Natural killer cell (primary cell): ENCODE results near the gene S100A7A. TPM values are rescaled to one million over a fixed set of nuclear protein-coding genes. Genes with fewer than 3 reads are reported as not detected.

Experiments used
- ATAC-seq, 3 donors: fragments of 150-1000 bp in 2 of 3; fragments of 200-7000 bp in 1 of 3; cut with Tn5 transposase; 1 replicate in 1 of 3; 2 replicates in 2 of 3; pipeline ENCODE4 v1.10.0; 2021; ENCODE audit warnings: mild to moderate bottlenecking in 2 of 3, moderate library complexity in 2 of 3
- DNase-seq, 2 donors: peaks; one replicate each; pipeline versions ENCODE4 v3.0.0 to v3.0.0-alpha.2; 2013 to 2021; ENCODE audit warnings: mixed read lengths in 1 of 2
- H3K27ac ChIP-seq: one replicate; pipeline ENCODE4 v1.5.1; 2013; ENCODE audit warnings: mild to moderate bottlenecking, low read length
- H3K27me3 ChIP-seq: one replicate; pipeline ENCODE4 v1.6.1; 2013; ENCODE audit warnings: low read length; ENCODE audit not compliant: control insufficient read depth, insufficient read depth
- H3K36me3 ChIP-seq: one replicate; pipeline ENCODE4 v1.6.1; 2013; ENCODE audit warnings: low read length; ENCODE audit not compliant: control insufficient read depth, insufficient read depth
- H3K4me1 ChIP-seq: one replicate; pipeline ENCODE4 v1.6.1; 2013; ENCODE audit warnings: low read length; ENCODE audit not compliant: control insufficient read depth, insufficient read depth
- H3K4me3 ChIP-seq: one replicate; pipeline ENCODE4 v1.5.1; 2013; ENCODE audit warnings: low read length
- H3K9me3 ChIP-seq: one replicate; pipeline ENCODE4 v1.6.1; 2013; ENCODE audit warnings: low read length; ENCODE audit not compliant: control insufficient read depth, insufficient read depth
- H3K27ac Mint-ChIP-seq, 2 donors: one replicate each; pipeline ENCODE4 v1.8.0; 2022; ENCODE audit warnings: mild to moderate bottlenecking in 2 of 2, mixed read lengths in 2 of 2, moderate library complexity in 1 of 2
- H3K27me3 Mint-ChIP-seq, 2 donors: one replicate each; pipeline ENCODE4 v1.8.0; 2022; ENCODE audit warnings: low read depth in 2 of 2, mixed read lengths in 2 of 2
- H3K36me3 Mint-ChIP-seq: one replicate; pipeline ENCODE4 v1.8.0; 2022; ENCODE audit warnings: mixed read lengths
- H3K4me1 Mint-ChIP-seq, 2 donors: one replicate each; pipeline ENCODE4 v1.8.0; 2022; ENCODE audit warnings: mixed read lengths in 2 of 2
- H3K4me3 Mint-ChIP-seq: one replicate; pipeline ENCODE4 v1.8.0; 2022; ENCODE audit warnings: mild to moderate bottlenecking, moderate library complexity, mixed read lengths
- H3K9me3 Mint-ChIP-seq, 2 donors: one replicate each; pipeline ENCODE4 v1.8.0; 2022; ENCODE audit warnings: mixed read lengths in 2 of 2
- CTCF ChIP-seq: fragments of 200-600 bp; IDR thresholded peaks from one replicate; pipeline ENCODE4 v1.8.0; 2022; ENCODE audit warnings: antibody characterized with exemption
- WGBS: methylation state at CpG from one replicate; pipeline ENCODE4 v1.1.7; 2013; ENCODE audit warnings: missing lambda C conversion rate; ENCODE audit not compliant: insufficient coverage; 5-methylcytosine and 5-hydroxymethylcytosine counted together
- intact Hi-C: fragments of 100-400 bp; cut with micrococcal nuclease; formaldehyde crosslinking; loops from one replicate; pipeline ENCODE4 v1.14.2; 2022
- total RNA-seq, 4 donors: library from RNA; stranded (reverse); fragments of 120-200 nt in 1 of 4; gene quantifications; one replicate each; pipeline versions ENCODE4 v1.2.3 to v1.2.4, GENCODE V29; 2013 to 2022

The S100A7A gene
- total RNA-seq, 3 donors from 2014 or later (not counting 1 experiment from before 2014, with no cell fraction given): not detected

GRCh38 chr1:153422450-153423068 lies 6.2 kb downstream of the S100A7A start:
- peaks cover 26 to 41% of the 10 kb centered on the region in 2 donors for H3K27me3 Mint-ChIP-seq
- no peak overlapping the region for H3K4me3 Mint-ChIP-seq
- no peaks in the 10 kb centered on the region for H3K4me1 Mint-ChIP-seq
- no peak overlapping the region for H3K27ac Mint-ChIP-seq
- DNase-seq (peak; percentile 60 to 85), ATAC-seq (peak in 2 of 3 donors; percentile 59 to 68)
- Histone ChIP-seq H3K4me3 (no peak overlapping the region), H3K36me3 (no peaks in the 10 kb centered on the region), H3K4me1 (no peaks in the 10 kb centered on the region), H3K27me3 (peaks cover 5% of the 10 kb centered on the region), H3K9me3 (no peaks in the 10 kb centered on the region), H3K27ac (no peak overlapping the region)
- TF ChIP-seq CTCF: no peak
- H3K9me3 Mint-ChIP-seq: peaks cover 0 to 2% of the 10 kb centered on the region in 2 donors
- intact Hi-C loops: no loop called here
- 6% methylated on average over 5 of the region's 6 CpGs for WGBS
- no peaks in the 10 kb centered on the region for H3K36me3 Mint-ChIP-seq

- H3K4me3 ChIP-seq: no peak overlapping the region
- WGBS: 41% methylated on average over 1 of the region's 1 CpG
- H3K27ac Mint-ChIP-seq: no peak overlapping the region
- H3K27ac ChIP-seq: no peak overlapping the region
- H3K9me3 ChIP-seq: no peaks in the 10 kb centered on the region
- no peaks in the 10 kb centered on the region for H3K36me3 Mint-ChIP-seq
- ATAC-seq (no peak), DNase-seq (no peak)
- H3K27me3 Mint-ChIP-seq: peaks cover 14 to 28% of the 10 kb centered on the region in 2 donors
- intact Hi-C loops: no loop called here
- no peaks in the 10 kb centered on the region for H3K4me1 ChIP-seq
- no peak for TF ChIP-seq CTCF
- H3K27me3 ChIP-seq: no peaks in the 10 kb centered on the region
- H3K4me1 Mint-ChIP-seq: no peaks in the 10 kb centered on the region
- peaks cover 0 to 2% of the 10 kb centered on the region in 2 donors for H3K9me3 Mint-ChIP-seq
- H3K4me3 Mint-ChIP-seq: no peak overlapping the region
- H3K36me3 ChIP-seq: no peaks in the 10 kb centered on the region
These were observed 10.5 kb downstream of the S100A7A start for GRCh38 chr1:153426809-153427208.

- H3K9me3 Mint-ChIP-seq: peaks cover 0 to 2% of the 10 kb centered on the region in 2 donors
- no peak for TF ChIP-seq CTCF
- ATAC-seq: no peak
These were observed 11.8 kb downstream of the S100A7A start for GRCh38 chr1:153428073-153428638.

More at GRCh38 chr1:153428073-153428638, 11.8 kb downstream of the S100A7A start:
- Mint-ChIP-seq H3K36me3 (no peaks in the 10 kb centered on the region), H3K4me1 (no peaks in the 10 kb centered on the region), H3K27me3 (peaks cover 14 to 28% of the 10 kb centered on the region in 2 donors), H3K4me3 (no peak overlapping the region), H3K27ac (no peak overlapping the region)
- intact Hi-C loops: no loop called here
- no peak for DNase-seq
- no peak overlapping the region for H3K27ac ChIP-seq
- H3K9me3 ChIP-seq: no peaks in the 10 kb centered on the region
- no peaks in the 10 kb centered on the region for H3K4me1 ChIP-seq
- 78% methylated on average over 10 of the region's 12 CpGs for WGBS
- H3K4me3 ChIP-seq: no peak overlapping the region
- no peaks in the 10 kb centered on the region for H3K27me3 ChIP-seq
- H3K36me3 ChIP-seq: no peaks in the 10 kb centered on the region
